ENCODE data around the gene FKBP9.
"Not testable (repeated sequence)": the region's sequence is repeated elsewhere in the genome, so short reads cannot be mapped to it uniquely, and the experiment has no call there.

FKBP9 gene, protein sequence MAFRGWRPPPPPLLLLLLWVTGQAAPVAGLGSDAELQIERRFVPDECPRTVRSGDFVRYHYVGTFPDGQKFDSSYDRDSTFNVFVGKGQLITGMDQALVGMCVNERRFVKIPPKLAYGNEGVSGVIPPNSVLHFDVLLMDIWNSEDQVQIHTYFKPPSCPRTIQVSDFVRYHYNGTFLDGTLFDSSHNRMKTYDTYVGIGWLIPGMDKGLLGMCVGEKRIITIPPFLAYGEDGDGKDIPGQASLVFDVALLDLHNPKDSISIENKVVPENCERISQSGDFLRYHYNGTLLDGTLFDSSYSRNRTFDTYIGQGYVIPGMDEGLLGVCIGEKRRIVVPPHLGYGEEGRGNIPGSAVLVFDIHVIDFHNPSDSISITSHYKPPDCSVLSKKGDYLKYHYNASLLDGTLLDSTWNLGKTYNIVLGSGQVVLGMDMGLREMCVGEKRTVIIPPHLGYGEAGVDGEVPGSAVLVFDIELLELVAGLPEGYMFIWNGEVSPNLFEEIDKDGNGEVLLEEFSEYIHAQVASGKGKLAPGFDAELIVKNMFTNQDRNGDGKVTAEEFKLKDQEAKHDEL

GRCh38 chr7:32957326-32958045 lies at the start of gene FKBP9:
TSS of gene FKBP9 (plus strand) at chr7:32957440. CDS start at chr7:32957574, 134 bp downstream.
- peak; percentile 94 for DNase-seq (ENCODE audit: low read depth)

GRCh38 chr7:32910195-32910594 lies 47.0 kb upstream of the FKBP9 start:
- DNase-seq (ENCODE audit: low read depth): no peak

DNA sequence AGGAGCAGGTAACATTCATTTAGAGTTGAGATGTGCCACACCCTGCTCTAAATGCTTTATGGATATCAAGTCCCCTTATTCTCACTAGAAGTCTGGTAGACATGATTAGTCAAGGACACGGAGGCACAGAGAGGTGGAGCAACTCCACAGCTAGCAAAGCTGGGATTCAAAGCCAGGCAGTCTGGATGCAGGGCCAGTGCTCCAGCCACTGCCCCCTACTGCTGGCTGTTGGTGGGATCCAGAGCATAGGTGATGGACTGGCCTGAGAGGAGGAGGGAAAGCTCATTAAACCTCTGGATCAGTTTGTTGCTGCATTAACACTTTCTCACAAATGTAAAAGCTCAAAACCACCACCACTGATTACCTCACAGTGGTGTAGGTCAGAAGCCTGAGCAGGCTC lies 43.1 kb upstream of the FKBP9 start:
- DNase-seq (ENCODE audit: low read depth): no peak

GRCh38 chr7:32915041-32915536 lies 42.2 kb upstream of the FKBP9 start:
- no peak for DNase-seq (ENCODE audit: low read depth)

GRCh38 chr7:32916006-32916405 lies 41.2 kb upstream of the FKBP9 start:
- DNase-seq (ENCODE audit: low read depth): no peak

GRCh38 chr7:32916994-32917393 lies 40.2 kb upstream of the FKBP9 start:
- DNase-seq (ENCODE audit: low read depth): not testable (repeated sequence)

- DNase-seq (ENCODE audit: low read depth): peak; percentile 76
Observed at GRCh38 chr7:32921896-32922295, 35.3 kb upstream of the FKBP9 start.

DNA sequence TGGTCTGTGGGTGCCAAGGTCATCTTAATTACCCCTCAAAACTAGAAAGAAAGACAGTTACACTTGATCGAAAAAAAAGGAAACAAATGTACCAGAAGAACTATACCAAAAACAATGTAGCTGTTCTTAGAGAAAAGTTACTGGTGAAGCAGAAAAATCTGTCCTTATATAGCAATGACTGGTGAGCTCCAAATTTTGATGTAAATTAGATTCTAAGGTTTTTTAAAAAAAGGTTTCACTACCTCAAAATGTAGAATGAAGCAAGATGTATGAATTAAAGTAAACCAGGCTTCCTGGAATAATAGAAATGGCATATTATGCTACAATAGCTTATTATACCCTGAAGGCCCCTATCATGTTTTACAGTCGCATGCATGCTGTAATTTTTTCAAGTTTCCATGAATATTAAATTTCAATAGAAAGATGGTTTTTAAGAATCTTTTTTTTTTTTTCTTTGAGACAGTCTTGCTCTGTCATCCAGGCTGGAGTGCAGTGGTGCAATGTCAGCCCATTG lies 28.4 kb upstream of the FKBP9 start:
- no peak for DNase-seq (ENCODE audit: low read depth)

GRCh38 chr7:32929430-32930143 lies 27.7 kb upstream of the FKBP9 start:
- DNase-seq (ENCODE audit: low read depth): no peak

GRCh38 chr7:32930378-32930777 lies 26.9 kb upstream of the FKBP9 start:
- DNase-seq (ENCODE audit: low read depth): no peak

DNA sequence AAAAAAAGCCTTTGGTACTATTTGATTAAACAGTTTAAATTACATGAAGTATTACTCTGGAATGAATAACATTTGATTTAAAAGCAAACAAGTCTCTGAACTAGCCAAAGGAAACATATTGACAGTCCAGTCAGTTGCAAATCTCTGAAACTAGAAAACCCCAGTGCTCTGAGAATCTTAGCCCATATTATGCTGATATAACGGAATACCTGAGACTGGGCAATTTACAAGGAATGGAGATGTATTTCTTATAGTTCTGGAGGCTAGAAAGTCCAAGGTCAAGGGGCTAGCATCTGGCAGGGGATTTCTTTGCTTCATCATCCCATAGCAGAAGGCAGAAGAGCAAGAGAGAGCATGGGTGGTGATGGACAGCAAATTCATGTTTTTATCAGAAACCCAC lies 21.7 kb upstream of the FKBP9 start:
- DNase-seq (ENCODE audit: low read depth): peak; percentile 28

GRCh38 chr7:32936689-32937088 lies 20.6 kb upstream of the FKBP9 start:
- no peak for DNase-seq (ENCODE audit: low read depth)

DNA sequence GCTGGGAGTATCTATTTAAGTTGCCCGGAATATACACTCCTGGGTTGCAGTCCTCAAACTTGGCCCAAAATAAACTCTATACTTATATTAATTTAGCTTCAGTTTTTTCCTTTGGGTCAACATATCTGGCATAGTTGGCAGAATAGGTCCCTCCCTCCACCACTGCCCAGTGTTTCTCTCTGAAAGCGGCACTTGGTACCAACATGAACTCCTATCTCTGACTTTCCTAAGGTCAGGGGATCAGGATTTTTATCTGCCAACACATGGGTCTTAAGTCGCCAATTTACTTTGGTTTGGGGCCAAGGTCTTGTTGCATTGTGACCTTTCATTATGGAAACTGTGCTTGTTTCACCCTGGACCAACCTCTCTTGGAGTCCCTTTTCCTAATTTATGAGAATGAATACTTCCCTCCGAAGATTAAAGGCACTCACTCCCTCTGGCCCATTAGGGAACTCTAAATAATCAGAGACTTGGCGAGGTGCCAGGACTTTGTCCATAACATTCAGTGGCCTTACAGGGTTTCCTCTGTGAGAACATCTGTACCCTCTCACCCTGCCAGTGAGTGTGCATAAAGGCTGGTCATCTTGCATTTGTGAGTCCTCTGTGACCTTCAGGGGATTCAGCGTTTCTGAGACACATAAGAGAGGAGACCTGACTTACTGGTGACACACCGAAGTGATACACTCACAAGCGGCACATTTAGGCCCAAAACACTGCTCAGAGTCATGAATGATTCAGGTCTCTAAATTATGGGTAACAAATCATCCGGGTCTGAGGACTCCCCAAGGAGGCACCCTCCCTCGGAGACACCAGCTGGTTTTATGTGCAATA lies 19.7 kb upstream of the FKBP9 start:
- DNase-seq (ENCODE audit: low read depth): peak; percentile 52

DNA sequence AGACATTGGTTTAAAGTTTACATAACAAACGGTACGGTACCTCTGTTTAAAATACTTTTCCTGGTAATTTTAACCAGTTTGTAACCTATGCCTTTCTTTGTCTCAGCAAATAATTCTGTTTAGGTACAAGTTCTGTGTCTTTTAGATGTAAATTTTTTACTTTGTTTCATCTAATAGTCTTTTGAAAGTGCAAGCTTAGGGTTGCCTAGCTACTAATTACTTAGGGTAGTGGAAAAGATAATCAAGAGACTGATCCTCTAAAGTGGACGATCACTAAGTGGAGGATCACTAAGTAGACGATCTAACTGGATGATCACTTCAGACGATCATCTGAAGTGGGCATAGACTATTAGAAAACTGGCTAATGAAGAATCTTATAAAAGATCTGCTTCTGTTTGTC lies 16.1 kb upstream of the FKBP9 start:
- no peak for DNase-seq (ENCODE audit: low read depth)

DNA sequence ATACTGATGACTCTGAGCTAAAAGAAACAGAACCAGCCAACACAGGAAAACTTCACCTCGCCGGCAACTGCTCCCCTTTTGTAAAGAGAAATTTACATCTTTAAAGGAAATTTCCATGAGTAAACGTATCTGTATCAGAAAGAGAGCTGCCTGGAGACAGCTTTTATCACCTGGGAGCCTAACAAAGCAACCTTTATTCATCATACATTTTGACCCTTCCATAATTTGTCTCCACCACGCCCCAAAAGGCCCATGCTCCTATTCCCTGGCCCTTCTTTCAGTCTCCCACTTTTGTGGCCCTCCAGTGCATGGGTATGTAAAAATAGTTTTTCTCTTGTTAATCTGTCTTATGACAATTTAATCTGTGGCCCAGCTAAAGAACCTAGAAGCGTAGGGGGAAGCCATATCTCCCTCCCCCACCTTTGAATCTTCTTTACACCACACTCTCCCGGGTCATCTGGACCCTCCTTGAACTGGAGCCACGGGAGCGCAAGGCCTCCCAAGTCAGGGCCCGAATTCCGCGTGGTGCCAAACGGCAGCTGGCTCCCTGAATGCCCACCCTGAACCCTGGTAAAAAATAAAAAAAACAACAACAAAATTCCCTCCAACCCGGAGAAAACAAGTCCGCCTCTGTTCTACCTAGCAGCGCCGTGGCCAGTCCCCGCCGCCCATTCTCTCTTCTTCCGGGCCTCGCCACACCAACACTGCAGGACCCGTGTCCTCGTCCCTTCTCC lies 15.4 kb upstream of the FKBP9 start:
- peak; percentile 8 for DNase-seq (ENCODE audit: low read depth)

DNA sequence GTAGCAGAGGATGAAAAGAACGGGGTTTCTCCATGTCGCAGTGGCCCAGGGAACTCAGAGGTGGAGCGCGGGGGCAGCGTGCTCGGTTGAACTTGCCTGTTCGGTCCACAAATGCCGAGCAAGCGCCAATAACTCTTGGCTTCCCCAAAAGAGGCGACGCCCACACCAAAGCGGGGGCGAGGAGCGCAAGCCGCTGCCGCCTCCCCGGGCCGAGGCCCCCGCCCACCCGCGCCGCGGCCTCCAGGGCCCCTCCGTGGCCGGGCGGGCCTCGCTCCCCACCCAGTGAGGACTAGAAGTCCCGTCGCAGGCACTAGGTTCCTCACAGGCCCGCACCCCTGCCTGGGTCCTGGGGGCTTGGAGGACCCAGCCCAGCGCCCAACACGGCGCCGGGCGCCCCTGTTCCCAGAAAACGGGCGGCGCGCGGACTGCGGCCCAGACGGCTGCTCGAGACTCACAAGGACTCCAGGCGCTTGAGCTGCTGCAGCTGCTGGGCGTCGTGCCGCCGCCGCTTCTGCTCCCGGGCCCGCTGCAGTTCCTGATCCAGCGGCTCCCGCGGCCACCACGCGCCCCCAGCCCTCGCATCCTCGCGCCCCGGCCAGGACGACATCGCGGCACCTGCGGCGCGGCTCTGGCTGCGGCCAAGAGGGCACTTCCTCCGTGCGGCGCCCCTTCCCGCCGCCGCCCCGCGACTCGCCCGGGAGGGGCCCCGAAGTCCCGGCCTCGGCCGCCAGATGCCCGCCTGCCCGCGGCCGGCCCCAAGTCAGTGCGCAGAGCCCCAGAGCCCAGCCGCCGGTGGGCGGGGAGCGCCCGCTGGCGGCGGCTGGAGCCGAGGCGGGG lies 14.6 kb upstream of the FKBP9 start:
- peak; percentile 80 for DNase-seq (ENCODE audit: low read depth)

- no peak for DNase-seq (ENCODE audit: low read depth)
Observed at GRCh38 chr7:32943252-32944030, 13.8 kb upstream of the FKBP9 start.

- DNase-seq (ENCODE audit: low read depth): no peak
Observed at GRCh38 chr7:32947420-32947983, 9.7 kb upstream of the FKBP9 start.

Measured in EH (cell line).